Panc1 (cell line): ENCODE data around the gene KIF4A. TPM values are rescaled to one million over a fixed set of nuclear protein-coding genes. Genes with fewer than 3 reads are reported as not detected.

Source experiments
- ATAC-seq: fragments of 200-7000 bp; cut with Tn5 transposase; 2 replicates; pipeline ENCODE4 v1.9.1; 2020; ENCODE audit warnings: mild to moderate bottlenecking, moderate library complexity
- BruUV-seq: library from RNA; stranded (reverse); fragments of 400-500 nt; replicated peaks from 2 replicates; lab custom pipeline; 2021; lab: Mats Ljungman, UMichigan
- CTCF ChIA-PET: fragments of 300-600 bp; sonication (Branson Sonifier 250); formaldehyde crosslinking; loops from one replicate; lab custom pipeline; 2022; ENCODE audit warnings: antibody characterized with exemption; lab: Charles Lee
- POLR2A ChIA-PET: fragments of 300-600 bp; sonication (Branson Sonifier 250); formaldehyde crosslinking; loops from one replicate; lab custom pipeline; 2022; ENCODE audit warnings: antibody characterized with exemption; lab: Charles Lee
- DNase-seq: peaks from one replicate; pipeline ENCODE4 v3.0.0-alpha.2; 2010; ENCODE audit warnings: low read depth, low spot score
- H3K27ac ChIP-seq: 2 replicates; pipeline ENCODE4 v1.5.1; 2011; ENCODE audit warnings: mild to moderate bottlenecking, low read length, inconsistent platforms
- H3K27me3 ChIP-seq: fragments of 200-500 bp; sonication (Bioruptor generic); 2 replicates; pipeline ENCODE4 v1.6.0; 2014; ENCODE audit warnings: low read length, inconsistent platforms; ENCODE audit not compliant: control insufficient read depth, insufficient read depth
- H3K36me3 ChIP-seq: fragments of 200-500 bp; sonication (Bioruptor generic); 2 replicates; pipeline ENCODE4 v1.5.1; 2014; ENCODE audit warnings: inconsistent platforms, mild to moderate bottlenecking, low read length, moderate library complexity; ENCODE audit not compliant: control insufficient read depth, insufficient read depth
- H3K4me1 ChIP-seq: 2 replicates; pipeline ENCODE4 v1.5.1; 2011; ENCODE audit warnings: inconsistent platforms, mild to moderate bottlenecking, low read length, moderate library complexity; ENCODE audit not compliant: control insufficient read depth, insufficient read depth
- H3K4me3 ChIP-seq, 2 experiments: 2 replicates each; pipeline ENCODE4 v1.5.1; 2011 to 2012; ENCODE audit warnings: low read depth in 2 of 2, low read length in 2 of 2, mild to moderate bottlenecking in 2 of 2, inconsistent platforms in 1 of 2, moderate library complexity in 1 of 2
- H3K9me3 ChIP-seq: fragments of 200-500 bp; sonication (Bioruptor generic); 2 replicates; pipeline ENCODE4 v1.5.1; 2014; ENCODE audit warnings: low read depth, mild to moderate bottlenecking, inconsistent platforms, low read length, moderate library complexity; ENCODE audit not compliant: control insufficient read depth, insufficient read depth
- CTCF ChIP-seq: fragments of 450-650 bp; IDR thresholded peaks from 2 replicates; pipeline ENCODE4 v1.5.1; 2017; ENCODE audit warnings: mild to moderate bottlenecking
- POLR2AphosphoS5 ChIP-seq: IDR thresholded peaks from 2 replicates; pipeline ENCODE4 v1.6.1; 2012; ENCODE audit warnings: mild to moderate bottlenecking, low read depth, low read length, moderate library complexity
- REST ChIP-seq, 2 experiments: IDR thresholded peaks; 2 replicates each; pipeline ENCODE4 v1.6.1; 2011 to 2012; ENCODE audit warnings: low read depth in 2 of 2, control low read depth in 1 of 2, low read length in 1 of 2, mild to moderate bottlenecking in 1 of 2, moderate library complexity in 1 of 2; ENCODE audit not compliant: insufficient read depth in 1 of 2
- SIN3A ChIP-seq: IDR thresholded peaks from 2 replicates; pipeline ENCODE4 v1.6.1; 2012; ENCODE audit warnings: low read depth, mild to moderate bottlenecking, low read length, moderate library complexity, borderline replicate concordance; ENCODE audit not compliant: insufficient read depth
- TCF7L2 ChIP-seq: IDR thresholded peaks from 2 replicates; pipeline ENCODE4 v1.6.1; 2011; ENCODE audit warnings: mild to moderate bottlenecking, low read depth, low read length, inconsistent platforms
- in situ Hi-C: cut with HindIII; loops from 2 replicates; pipeline ENCODE4 v1.10.0; 2016; ENCODE audit warnings: low sequenced_read_pairs, low pct_unique_long_range_greater_than_20kb
- intact Hi-C: fragments of 100-400 bp; cut with micrococcal nuclease; formaldehyde crosslinking; loops from one replicate; pipeline ENCODE4 v1.10.0; 2022; ENCODE audit not compliant: unreplicated experiment
- total RNA-seq: library from RNA; stranded (reverse); gene quantifications from one replicate; pipeline ENCODE4 v1.2.1, GENCODE V29; 2021; ENCODE audit not compliant: unreplicated experiment

Gene KIF4A
- total RNA-seq, 1 experiment from 2014 or later: 62.6 TPM

GRCh38 chrX:70352496-70352895 is 62.6 kb downstream of the KIF4A start:
- CTCF ChIA-PET: no interaction called here
- Histone ChIP-seq H3K27ac (no peak overlapping the region), H3K36me3 (peaks cover 4% of the 10 kb centered on the region; the same call in 1 of the 2 replicates), H3K4me1 (no peaks in the 10 kb centered on the region), H3K9me3 (no peaks in the 10 kb centered on the region), H3K27me3 (no peaks in the 10 kb centered on the region), H3K4me3 (no peak overlapping the region)
- ATAC-seq (no peak), DNase-seq (no peak)
- in situ Hi-C loops (no loop called here), intact Hi-C loops (no loop called here)
- TF ChIP-seq POLR2AphosphoS5 (no peak), CTCF (no peak), REST (IDR thresholded peaks at IDR 0.05; ENCODE audit: insufficient read depth in 1 of 2, low read depth in 2 of 2, low read length in 1 of 2) (no peak), SIN3A (no peak), TCF7L2 (no peak)
- POLR2A ChIA-PET: no interaction called here
- BruUV-seq: no TSS peak

GRCh38 chrX:70353514-70353913 is 63.6 kb downstream of the KIF4A start:
- intact Hi-C loops: no loop called here
- in situ Hi-C loops: no loop called here
- ChIA-PET POLR2A (no interaction called here), CTCF (no interaction called here)
- no TSS peak for BruUV-seq
- Histone ChIP-seq H3K36me3 (peaks cover 4% of the 10 kb centered on the region; the same call in 1 of the 2 replicates), H3K27me3 (no peaks in the 10 kb centered on the region), H3K27ac (no peak overlapping the region), H3K4me1 (no peaks in the 10 kb centered on the region), H3K9me3 (no peaks in the 10 kb centered on the region), H3K4me3 (no peak overlapping the region)
- no peak for DNase-seq
- TF ChIP-seq POLR2AphosphoS5: no peak
- no peak for TF ChIP-seq CTCF
- TF ChIP-seq TCF7L2: no peak
- no peak for TF ChIP-seq SIN3A
- no peak for TF ChIP-seq REST (IDR thresholded peaks at IDR 0.05; ENCODE audit: insufficient read depth in 1 of 2, low read depth in 2 of 2, low read length in 1 of 2)
- no peak for ATAC-seq
